ENCODE results near the gene RBM4B. TPM values are rescaled to one million over a fixed set of nuclear protein-coding genes. Genes with fewer than 3 reads are reported as not detected.
A peak's percentile ranks its signal among the peaks of the same experiment; 100 is the strongest.

RBM4B gene
- total RNA-seq, 2 experiments from 2014 or later: 29.1 to 38.3 TPM

DNA sequence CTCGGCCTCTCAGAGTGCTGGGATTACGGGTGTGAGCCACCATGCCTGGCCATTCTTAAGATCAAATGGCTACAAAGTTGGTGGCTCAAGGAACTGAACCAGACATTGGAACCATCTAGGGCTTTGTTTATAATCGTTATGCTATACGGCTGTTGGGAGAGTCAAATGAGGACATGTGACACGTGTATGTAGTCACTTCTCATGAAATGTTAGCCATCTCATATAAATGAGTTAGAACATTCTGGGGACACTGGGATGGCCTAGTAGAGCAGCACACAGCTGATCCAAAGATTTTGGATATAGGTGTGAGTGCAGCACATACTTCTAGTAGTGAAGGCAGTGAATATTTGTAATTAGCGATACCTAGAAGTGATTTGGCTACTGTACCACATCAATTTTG, 45.8 kb downstream of the RBM4B start:
- ChIA-PET CTCF (ENCODE audit: unreplicated experiment) (no interaction called here), POLR2A (no interaction called here)
- peaks cover 100% of the 10 kb centered on the region for H3K36me3 ChIP-seq (ENCODE audit: insufficient read depth, low read length)

DNA sequence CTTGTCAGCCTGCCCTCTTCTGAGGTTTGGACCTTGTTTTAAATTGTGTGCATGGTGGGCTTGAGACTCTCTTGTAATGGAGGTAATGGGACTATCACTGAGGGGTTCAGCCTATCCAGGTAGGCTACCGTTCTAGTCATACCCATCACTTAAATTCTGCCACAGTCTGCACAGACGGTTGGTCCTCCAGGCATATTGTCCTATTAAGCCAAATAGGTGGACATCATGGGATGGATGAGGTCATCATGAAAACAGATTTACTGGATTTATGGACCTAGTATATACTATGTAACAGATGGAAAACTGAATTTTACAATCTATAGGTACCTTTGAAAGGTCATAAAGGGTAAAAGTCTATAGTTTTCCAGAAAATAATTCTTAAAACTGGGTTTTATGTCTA, 48.3 kb downstream of the RBM4B start:
- ChIA-PET POLR2A (interaction anchor here (0.5 to 1.6 kb wide), 4 partner anchors 8 to 496 kb away, joined by 3 to 7 read pairs (median 4); no protein-coding TSS in a partner anchor), CTCF (ENCODE audit: unreplicated experiment) (no interaction called here)
- Histone ChIP-seq H4K20me1 (ENCODE audit: insufficient read depth, low read length) (0 out of 2 replicates have a peak, but pooled peaks cover 8% of the 10 kb centered on the region), H3K9me2 (ENCODE audit: insufficient read depth, low read length) (no peaks in the 10 kb centered on the region), H3K4me2 (ENCODE audit: low read length) (no peak overlapping the region), H3K4me3 (ENCODE audit: low read depth, low read length, poor library complexity, severe bottlenecking) (no peak overlapping the region), H3K36me3 (ENCODE audit: insufficient read depth, low read length) (peaks cover 100% of the 10 kb centered on the region), H3K79me2 (ENCODE audit: insufficient read depth, low read depth, low read length) (peaks cover 99% of the 10 kb centered on the region), H2AFZ (ENCODE audit: low read length) (no peak overlapping the region), H3K9me3 (ENCODE audit: low read length) (no peaks in the 10 kb centered on the region), H3K27ac (ENCODE audit: low read depth, low read length, poor library complexity, severe bottlenecking) (no peak overlapping the region), H3K4me1 (ENCODE audit: insufficient read depth, low read length, poor library complexity, severe bottlenecking) (no peaks in the 10 kb centered on the region)
- TF ChIP-seq CTCF (conservative IDR thresholded peaks at IDR 0.05; ENCODE audit: low read length) (no peak), EZH2phosphoT487 (IDR thresholded peaks at IDR 0.05; ENCODE audit: borderline replicate concordance, low read depth, low read length) (no peak)
- BruUV-seq (replicated peaks): no TSS peak
- intact Hi-C loops (cut with micrococcal nuclease; ENCODE audit: unreplicated experiment): no loop called here
- DNase-seq (ENCODE audit: low spot score): no peak

More for the DNA sequence above, 45.8 kb downstream of the RBM4B start:
- H2AFZ ChIP-seq (ENCODE audit: low read length): no peak overlapping the region
- no peak overlapping the region for H3K4me2 ChIP-seq (ENCODE audit: low read length)
- intact Hi-C loops (cut with micrococcal nuclease; ENCODE audit: unreplicated experiment): no loop called here
- H3K27ac ChIP-seq (ENCODE audit: low read depth, low read length, poor library complexity, severe bottlenecking): no peak overlapping the region
- TF ChIP-seq EZH2phosphoT487 (IDR thresholded peaks at IDR 0.05; ENCODE audit: borderline replicate concordance, low read depth, low read length) (no peak), CTCF (conservative IDR thresholded peaks at IDR 0.05; ENCODE audit: low read length) (no peak)
- BruUV-seq (replicated peaks): no TSS peak
- H3K9me2 ChIP-seq (ENCODE audit: insufficient read depth, low read length): no peaks in the 10 kb centered on the region
- no peaks in the 10 kb centered on the region for H3K9me3 ChIP-seq (ENCODE audit: low read length)
- H3K4me1 ChIP-seq (ENCODE audit: insufficient read depth, low read length, poor library complexity, severe bottlenecking): peaks cover 4% of the 10 kb centered on the region
- 0 out of 2 replicates have a peak, but pooled peaks cover 8% of the 10 kb centered on the region for H4K20me1 ChIP-seq (ENCODE audit: insufficient read depth, low read length)
- no peak for DNase-seq (ENCODE audit: low spot score)
- peaks cover 97% of the 10 kb centered on the region for H3K79me2 ChIP-seq (ENCODE audit: insufficient read depth, low read depth, low read length)
- no peak overlapping the region for H3K4me3 ChIP-seq (ENCODE audit: low read depth, low read length, poor library complexity, severe bottlenecking)

DNA sequence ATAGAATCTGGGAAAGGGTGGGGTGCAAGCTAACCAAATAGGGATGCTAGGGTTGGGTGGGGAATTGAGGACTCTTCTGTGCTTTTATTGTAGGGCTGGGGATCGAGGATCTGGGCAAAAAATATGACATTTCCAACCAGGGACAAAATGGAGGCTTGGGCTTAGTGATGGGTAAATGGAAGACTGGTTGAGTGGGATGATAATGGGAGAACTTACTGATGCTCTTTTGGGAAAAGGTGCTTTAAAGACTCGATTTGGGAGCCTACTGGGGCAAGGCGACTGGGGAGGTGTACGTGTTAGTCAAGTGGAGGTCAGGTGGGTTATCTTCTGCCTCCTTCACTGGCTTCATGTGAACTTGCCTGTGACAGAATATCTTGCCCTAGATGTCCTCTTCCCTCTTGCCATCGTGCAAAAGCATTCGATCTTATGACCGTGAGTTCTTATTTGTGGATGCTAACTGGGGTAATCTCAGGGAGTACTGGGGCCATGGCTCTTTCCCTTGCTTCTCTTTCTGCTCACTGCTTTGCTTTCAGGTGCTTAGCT, 49.6 kb downstream of the RBM4B start:
- no peak overlapping the region for H3K27ac ChIP-seq (ENCODE audit: low read depth, low read length, poor library complexity, severe bottlenecking)
- intact Hi-C loops (cut with micrococcal nuclease; ENCODE audit: unreplicated experiment): no loop called here
- no peak overlapping the region for H3K4me3 ChIP-seq (ENCODE audit: low read depth, low read length, poor library complexity, severe bottlenecking)
- H3K9me2 ChIP-seq (ENCODE audit: insufficient read depth, low read length): no peaks in the 10 kb centered on the region
- ChIA-PET CTCF (ENCODE audit: unreplicated experiment) (interaction anchor here (1.1 kb wide), 1 partner anchor 8 kb away, joined by 3 read pairs; no protein-coding TSS in a partner anchor), POLR2A (interaction anchor here (0.6 to 1.6 kb wide), 3 partner anchors 9 to 26 kb away, joined by 3 to 7 read pairs (median 3); partner anchors contain the start of gene RBM14)
- H2AFZ ChIP-seq (ENCODE audit: low read length): no peak overlapping the region
- TSS peak; percentile 2 for BruUV-seq (replicated peaks)
- H3K79me2 ChIP-seq (ENCODE audit: insufficient read depth, low read depth, low read length): peaks cover 99% of the 10 kb centered on the region
- TF ChIP-seq CTCF (conservative IDR thresholded peaks at IDR 0.05; ENCODE audit: low read length) (no peak), EZH2phosphoT487 (IDR thresholded peaks at IDR 0.05; ENCODE audit: borderline replicate concordance, low read depth, low read length) (no peak)
- H3K4me2 ChIP-seq (ENCODE audit: low read length): no peak overlapping the region
- peaks cover 17% of the 10 kb centered on the region for H4K20me1 ChIP-seq (ENCODE audit: insufficient read depth, low read length)
- H3K4me1 ChIP-seq (ENCODE audit: insufficient read depth, low read length, poor library complexity, severe bottlenecking): no peaks in the 10 kb centered on the region
- DNase-seq (ENCODE audit: low spot score): no peak
- H3K36me3 ChIP-seq (ENCODE audit: insufficient read depth, low read length): peaks cover 100% of the 10 kb centered on the region
- H3K9me3 ChIP-seq (ENCODE audit: low read length): no peaks in the 10 kb centered on the region

All from OCI-LY7 (cell line).